NCI-H128 (cell line): Measurements from ENCODE around the gene ZNF135.

Experiments
- DNase-seq: peaks from one replicate; lab custom pipeline; 2025; ENCODE audit not compliant: unreplicated experiment; lab: John Stamatoyannopoulos, UW

The ZNF135 gene

GRCh38 chr19:58091251-58091995 is 32.3 kb downstream of the ZNF135 start:
- DNase-seq: no peak

- DNase-seq: no peak
These were observed 34.0 kb downstream of the ZNF135 start for GRCh38 chr19:58093071-58093470.

GRCh38 chr19:58095328-58095727 is 36.2 kb downstream of the ZNF135 start:
- no peak for DNase-seq

GRCh38 chr19:58096884-58097283 is 37.8 kb downstream of the ZNF135 start:
- no peak for DNase-seq

- no peak for DNase-seq
These were observed 38.3 kb downstream of the ZNF135 start for GRCh38 chr19:58097349-58097748.

GRCh38 chr19:58097781-58098681 is 38.9 kb downstream of the ZNF135 start, which contains the start of gene ZSCAN18:
Gene ZSCAN18, minus strand, starts transcription at chr19:58098231. Its CDS starts 7,964 bp downstream, at chr19:58090267.
- peak; percentile 98 for DNase-seq

- no peak for DNase-seq
These were observed 39.6 kb downstream of the ZNF135 start for GRCh38 chr19:58098682-58098998.

- DNase-seq: no peak
These were observed 48.9 kb downstream of the ZNF135 start for GRCh38 chr19:58107778-58108545.

- DNase-seq: no peak
These were observed 49.4 kb downstream of the ZNF135 start for GRCh38 chr19:58108546-58108817.

- DNase-seq: no peak
These were observed 58.9 kb downstream of the ZNF135 start for GRCh38 chr19:58117841-58118575.

GRCh38 chr19:58118979-58119733 is 60.1 kb downstream of the ZNF135 start:
- DNase-seq: no peak
